H9 (cell line): Measurements from ENCODE around the gene ENOX1. TPM values are rescaled to one million over a fixed set of nuclear protein-coding genes. Genes with fewer than 3 reads are reported as not detected.

ENCODE experiments used
- DNase-seq: peaks from one replicate; pipeline ENCODE4 v3.0.0-alpha.2; 2017
- H2AFZ ChIP-seq: one replicate; pipeline ENCODE4 v1.6.1; 2013; ENCODE audit warnings: mild to moderate bottlenecking, low read length, control low read depth, moderate library complexity
- H2AK5ac ChIP-seq: 2 replicates; pipeline ENCODE4 v1.6.1; 2013; ENCODE audit warnings: low read length, control low read depth, mixed read lengths; ENCODE audit not compliant: insufficient read length
- H2BK120ac ChIP-seq: one replicate; pipeline ENCODE4 v1.6.1; 2013; ENCODE audit warnings: low read depth, mild to moderate bottlenecking, low read length, control low read depth, inconsistent platforms; ENCODE audit not compliant: poor library complexity, severe bottlenecking
- H2BK12ac ChIP-seq: 2 replicates; pipeline ENCODE4 v1.6.1; 2013; ENCODE audit warnings: low read length, control low read depth, mixed read lengths, low read depth; ENCODE audit not compliant: insufficient read length
- H2BK15ac ChIP-seq: 2 replicates; pipeline ENCODE4 v1.6.1; 2013; ENCODE audit warnings: low read depth, low read length, control low read depth
- H2BK20ac ChIP-seq: one replicate; pipeline ENCODE4 v1.6.1; 2013; ENCODE audit warnings: low read depth, mild to moderate bottlenecking, low read length, control low read depth, inconsistent platforms; ENCODE audit not compliant: poor library complexity, severe bottlenecking
- H2BK5ac ChIP-seq: 2 replicates; pipeline ENCODE4 v1.6.1; 2013; ENCODE audit warnings: low read length, control low read depth, mixed read lengths; ENCODE audit not compliant: insufficient read length
- H3K14ac ChIP-seq: 2 replicates; pipeline ENCODE4 v1.6.1; 2013; ENCODE audit warnings: low read length, control low read depth; ENCODE audit not compliant: insufficient read depth
- H3K18ac ChIP-seq: 2 replicates; pipeline ENCODE4 v1.6.1; 2013; ENCODE audit warnings: low read depth, mild to moderate bottlenecking, mixed read lengths, low read length, control low read depth; ENCODE audit not compliant: insufficient read length
- H3K23ac ChIP-seq: 2 replicates; pipeline ENCODE4 v1.6.1; 2013; ENCODE audit warnings: low read length, control low read depth, mixed read lengths, low read depth; ENCODE audit not compliant: insufficient read length
- H3K23me2 ChIP-seq: 2 replicates; pipeline ENCODE4 v1.6.1; 2013; ENCODE audit warnings: low read depth, mild to moderate bottlenecking, mixed read lengths, low read length, control low read depth; ENCODE audit not compliant: insufficient read length, poor library complexity, severe bottlenecking
- H3K27ac ChIP-seq: 2 replicates; pipeline ENCODE4 v1.5.1; 2013; ENCODE audit warnings: low read length, control low read depth, mixed read lengths, low read depth; ENCODE audit not compliant: insufficient read length
- H3K27me3 ChIP-seq: 2 replicates; pipeline ENCODE4 v1.6.1; 2013; ENCODE audit warnings: low read length, control low read depth, inconsistent platforms; ENCODE audit not compliant: insufficient read depth
- H3K4ac ChIP-seq: 2 replicates; pipeline ENCODE4 v1.6.1; 2013; ENCODE audit warnings: low read depth, mild to moderate bottlenecking, control low read depth, inconsistent platforms, low read length, moderate library complexity
- H3K4me1 ChIP-seq: 2 replicates; pipeline ENCODE4 v1.6.1; 2013; ENCODE audit warnings: low read length, control low read depth, inconsistent platforms; ENCODE audit not compliant: insufficient read depth
- H3K4me2 ChIP-seq: 2 replicates; pipeline ENCODE4 v1.6.1; 2013; ENCODE audit warnings: low read length, control low read depth, mixed read lengths; ENCODE audit not compliant: insufficient read length, insufficient read depth
- H3K56ac ChIP-seq: 2 replicates; pipeline ENCODE4 v1.6.1; 2013; ENCODE audit warnings: low read depth, mild to moderate bottlenecking, mixed read lengths, low read length, control low read depth; ENCODE audit not compliant: insufficient read length
- H3K79me1 ChIP-seq: 2 replicates; pipeline ENCODE4 v1.6.1; 2013; ENCODE audit warnings: low read depth, mild to moderate bottlenecking, moderate library complexity, low read length, control low read depth, inconsistent platforms; ENCODE audit not compliant: insufficient read depth, poor library complexity, severe bottlenecking
- H3K79me2 ChIP-seq: 2 replicates; pipeline ENCODE4 v1.6.1; 2013; ENCODE audit warnings: low read length, control low read depth, inconsistent platforms; ENCODE audit not compliant: insufficient read depth
- H3K9ac ChIP-seq: 2 replicates; pipeline ENCODE4 v1.6.1; 2013; ENCODE audit warnings: low read length, control low read depth, mixed read lengths; ENCODE audit not compliant: insufficient read length; ENCODE audit errors: extremely low read depth
- H3K9me3 ChIP-seq: one replicate; pipeline ENCODE4 v1.6.1; 2013; ENCODE audit warnings: low read depth, low read length, inconsistent platforms; ENCODE audit not compliant: control insufficient read depth
- H3T11ph ChIP-seq: one replicate; pipeline ENCODE4 v1.6.1; 2013; ENCODE audit warnings: mild to moderate bottlenecking, low read length, control low read depth, inconsistent platforms
- H4K20me1 ChIP-seq: one replicate; pipeline ENCODE4 v1.6.1; 2013; ENCODE audit not compliant: control insufficient read depth, insufficient read length, insufficient read depth
- H4K5ac ChIP-seq: 2 replicates; pipeline ENCODE4 v1.6.1; 2013; ENCODE audit warnings: low read depth, mild to moderate bottlenecking, mixed read lengths, low read length, control low read depth; ENCODE audit not compliant: insufficient read length
- H4K8ac ChIP-seq: replicated peaks from 2 replicates; pipeline ENCODE4 v1.6.1; 2013; ENCODE audit warnings: low read length, control low read depth, mixed read lengths, low read depth; ENCODE audit not compliant: insufficient read length
- H4K91ac ChIP-seq: 2 replicates; pipeline ENCODE4 v1.6.1; 2013; ENCODE audit warnings: low read depth, mild to moderate bottlenecking, moderate library complexity, mixed read lengths, low read length, control low read depth; ENCODE audit not compliant: insufficient read length
- H3K27ac Mint-ChIP-seq, 3 experiments: 2 replicates in 2 of 3; 3 replicates in 1 of 3; pipeline ENCODE4 v1.8.0; 2020 to 2021; ENCODE audit warnings: mixed read lengths in 3 of 3, mild to moderate bottlenecking in 1 of 3, moderate library complexity in 1 of 3
- H3K27me3 Mint-ChIP-seq: 2 replicates; pipeline ENCODE4 v1.8.0; 2021; ENCODE audit warnings: low read depth, mild to moderate bottlenecking, moderate library complexity, mixed read lengths
- H3K36me3 Mint-ChIP-seq, 3 experiments: 2 replicates in 2 of 3; 3 replicates in 1 of 3; pipeline ENCODE4 v1.8.0; 2020 to 2021; ENCODE audit warnings: low read depth in 3 of 3, mixed read lengths in 3 of 3; ENCODE audit not compliant: insufficient read depth in 1 of 3
- H3K4me1 Mint-ChIP-seq, 2 experiments: 2 replicates each; pipeline ENCODE4 v1.8.0; 2020; ENCODE audit warnings: mixed read lengths in 2 of 2
- H3K4me3 Mint-ChIP-seq, 2 experiments: 2 replicates in 1 of 2; 3 replicates in 1 of 2; pipeline ENCODE4 v1.8.0; 2020 to 2021; ENCODE audit warnings: mild to moderate bottlenecking in 2 of 2, mixed read lengths in 2 of 2, moderate library complexity in 1 of 2
- H3K9me3 Mint-ChIP-seq, 2 experiments: 2 replicates in 1 of 2; 3 replicates in 1 of 2; pipeline ENCODE4 v1.8.0; 2020; ENCODE audit warnings: mild to moderate bottlenecking in 2 of 2, mixed read lengths in 2 of 2, moderate library complexity in 1 of 2
- WGBS: extraction: QIAGEN DNeasy Blood & Tissue Kit; methylation state at CpG from one replicate; pipeline ENCODE4 v1.1.7; 2013; ENCODE audit warnings: missing lambda C conversion rate, low lambda C conversion rate, mixed read lengths; ENCODE audit not compliant: insufficient read length; ENCODE audit errors: extremely low coverage; 5-methylcytosine and 5-hydroxymethylcytosine counted together
- total RNA-seq: library from RNA; stranded (reverse); gene quantifications from 2 replicates; pipeline ENCODE4 v1.2.1, GENCODE V29; 2021
- TF ChIP-seq, protein P1 (sequence below): fragments of 200-600 bp; sonication (generic); conservative IDR thresholded peaks from 3 replicates; pipeline ENCODE4 v1.8.0; 2021; ENCODE audit warnings: antibody characterized with exemption, mild to moderate bottlenecking

The ENOX1 gene
- total RNA-seq, 1 experiment from 2014 or later = 0.24 TPM

DNA sequence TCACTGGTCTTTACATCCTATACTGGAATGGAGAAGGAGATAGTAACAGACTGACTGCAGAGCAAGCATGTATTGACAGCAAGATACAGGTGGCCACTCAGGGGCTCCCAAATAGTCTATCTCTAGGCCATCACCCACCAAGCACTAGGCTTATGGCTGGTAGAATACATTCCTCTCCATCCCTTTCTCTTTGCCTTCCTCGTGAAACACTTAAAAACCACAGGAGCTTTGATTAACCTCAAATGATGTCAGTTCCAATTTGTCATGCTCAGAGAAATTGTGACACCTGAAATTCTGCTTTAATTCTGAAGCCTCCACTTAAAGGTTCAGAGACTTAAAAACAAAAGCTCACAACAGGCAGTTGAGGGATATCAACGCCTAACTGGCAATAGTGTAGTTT, 17.2 kb downstream of the ENOX1 start:
- no peak overlapping the region for H3K27ac Mint-ChIP-seq

More for the DNA sequence above, 17.2 kb downstream of the ENOX1 start:
- no peak overlapping the region for H3K18ac ChIP-seq
- H3T11ph ChIP-seq = no peak overlapping the region
- no peak overlapping the region for H3K14ac ChIP-seq
- no peaks in the 10 kb centered on the region for H3K23me2 ChIP-seq
- H3K79me2 ChIP-seq = no peaks in the 10 kb centered on the region
- H3K27ac ChIP-seq = no peak overlapping the region
- H3K23ac ChIP-seq = no peak overlapping the region
- H3K9me3 ChIP-seq = no peaks in the 10 kb centered on the region
- H2BK20ac ChIP-seq = no peak overlapping the region
- H2AFZ ChIP-seq = no peak overlapping the region
- WGBS = no CpG with 5 or more reads among the region's 2 CpGs
- H3K27me3 ChIP-seq = no peaks in the 10 kb centered on the region
- no peaks in the 10 kb centered on the region for H4K20me1 ChIP-seq
- no peak overlapping the region for H3K56ac ChIP-seq
- no peak overlapping the region for H4K5ac ChIP-seq
- TF ChIP-seq, protein P1, sequence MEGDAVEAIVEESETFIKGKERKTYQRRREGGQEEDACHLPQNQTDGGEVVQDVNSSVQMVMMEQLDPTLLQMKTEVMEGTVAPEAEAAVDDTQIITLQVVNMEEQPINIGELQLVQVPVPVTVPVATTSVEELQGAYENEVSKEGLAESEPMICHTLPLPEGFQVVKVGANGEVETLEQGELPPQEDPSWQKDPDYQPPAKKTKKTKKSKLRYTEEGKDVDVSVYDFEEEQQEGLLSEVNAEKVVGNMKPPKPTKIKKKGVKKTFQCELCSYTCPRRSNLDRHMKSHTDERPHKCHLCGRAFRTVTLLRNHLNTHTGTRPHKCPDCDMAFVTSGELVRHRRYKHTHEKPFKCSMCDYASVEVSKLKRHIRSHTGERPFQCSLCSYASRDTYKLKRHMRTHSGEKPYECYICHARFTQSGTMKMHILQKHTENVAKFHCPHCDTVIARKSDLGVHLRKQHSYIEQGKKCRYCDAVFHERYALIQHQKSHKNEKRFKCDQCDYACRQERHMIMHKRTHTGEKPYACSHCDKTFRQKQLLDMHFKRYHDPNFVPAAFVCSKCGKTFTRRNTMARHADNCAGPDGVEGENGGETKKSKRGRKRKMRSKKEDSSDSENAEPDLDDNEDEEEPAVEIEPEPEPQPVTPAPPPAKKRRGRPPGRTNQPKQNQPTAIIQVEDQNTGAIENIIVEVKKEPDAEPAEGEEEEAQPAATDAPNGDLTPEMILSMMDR = no peak
- no peak overlapping the region for H2BK12ac ChIP-seq
- H3K4me3 Mint-ChIP-seq = no peak overlapping the region
- H2BK15ac ChIP-seq = no peak overlapping the region
- H3K9me3 Mint-ChIP-seq = no peaks in the 10 kb centered on the region
- peaks cover 3% of the 10 kb centered on the region; the same call in 1 of the 2 replicates for H3K4me1 ChIP-seq
- no peak overlapping the region for H4K8ac ChIP-seq
- no peak overlapping the region for H2BK5ac ChIP-seq
- H3K9ac ChIP-seq = no peak overlapping the region
- H3K27me3 Mint-ChIP-seq = peaks cover 8% of the 10 kb centered on the region
- H3K4me1 Mint-ChIP-seq = peaks cover 10% of the 10 kb centered on the region in 2 experiments
- no peak overlapping the region for H3K4me2 ChIP-seq
- H3K36me3 Mint-ChIP-seq = no peaks in the 10 kb centered on the region
- H3K4ac ChIP-seq = no peak overlapping the region
- no peak for DNase-seq
- no peak overlapping the region for H4K91ac ChIP-seq
- H2AK5ac ChIP-seq = no peak overlapping the region
- no peak overlapping the region for H2BK120ac ChIP-seq
- H3K79me1 ChIP-seq = no peaks in the 10 kb centered on the region
